Fibroblast of the aortic adventitia (primary cell): ENCODE data around the gene ADARB2. TPM values are rescaled to one million over a fixed set of nuclear protein-coding genes. Genes with fewer than 3 reads are reported as not detected.

Source experiments
- DNase-seq: peaks from one replicate; pipeline ENCODE4 v3.0.0-alpha.2; 2010; ENCODE audit warnings: low read depth
- H3K4me3 ChIP-seq: 2 replicates; pipeline ENCODE4 v1.5.1; 2011; ENCODE audit warnings: low read depth, mild to moderate bottlenecking, control low read depth, low read length, moderate library complexity
- CTCF ChIP-seq: IDR thresholded peaks from 2 replicates; pipeline ENCODE4 v1.5.1; 2011; ENCODE audit warnings: mild to moderate bottlenecking, low read length, control low read depth, inconsistent platforms; ENCODE audit not compliant: insufficient read depth
- total RNA-seq: library from RNA; depleted of rRNA; stranded (reverse); fragments of >200 nt; gene quantifications from 2 replicates; pipeline ENCODE4 v1.2.3, GENCODE V29; 2012; ENCODE audit warnings: low replicate concordance

Gene ADARB2
- total RNA-seq, 1 donor, result not detected

- no peak for DNase-seq
- no peak for TF ChIP-seq CTCF
- H3K4me3 ChIP-seq, result no peak overlapping the region
These were observed 65.8 kb downstream of the ADARB2 start for GRCh38 chr10:1671366-1672000.

GRCh38 chr10:1670541-1671365, 66.6 kb downstream of the ADARB2 start:
- no peak for TF ChIP-seq CTCF
- DNase-seq, result no peak
- no peak overlapping the region for H3K4me3 ChIP-seq

GRCh38 chr10:1669433-1669832, 67.9 kb downstream of the ADARB2 start:
- TF ChIP-seq CTCF, result no peak
- DNase-seq, result no peak
- no peak overlapping the region for H3K4me3 ChIP-seq

- no peak for TF ChIP-seq CTCF
- no peak overlapping the region for H3K4me3 ChIP-seq
- DNase-seq, result no peak
These were observed 68.9 kb downstream of the ADARB2 start for GRCh38 chr10:1668399-1668798.

GRCh38 chr10:1667392-1667791, 69.9 kb downstream of the ADARB2 start:
- H3K4me3 ChIP-seq, result no peak overlapping the region
- no peak for TF ChIP-seq CTCF
- no peak for DNase-seq

- DNase-seq, result no peak
- no peak for TF ChIP-seq CTCF
- no peak overlapping the region for H3K4me3 ChIP-seq
These were observed 71.2 kb downstream of the ADARB2 start for GRCh38 chr10:1666147-1666546.
